ENCODE data around the gene EIF3I. TPM values are rescaled to one million over a fixed set of nuclear protein-coding genes. Genes with fewer than 3 reads are reported as not detected.
A peak's percentile ranks its signal among the peaks of the same experiment; 100 is the strongest.

Gene EIF3I
- polyA plus RNA-seq, 2 of the 4 experiments (the other 2 are of a cell fraction), result 300 to 318 TPM

GRCh38 chr1:32247452-32247851 is 25.2 kb downstream of the EIF3I start:
- POLR2A ChIA-PET, result no interaction called here
- DNase-seq (ENCODE audit: low read depth in 1 of 2, low spot score in 1 of 2), result no peak
- H3K4me1 ChIP-seq, result peaks cover 9% of the 10 kb centered on the region
- no peak overlapping the region for H3K4me3 ChIP-seq
- H3K4me2 ChIP-seq, result no peak overlapping the region
- no peak for TF ChIP-seq CTCF (IDR thresholded peaks at IDR 0.05)
- no peak for TF ChIP-seq BHLHE40 (IDR thresholded peaks at IDR 0.05; ENCODE audit: low read depth, low read length)
- TF ChIP-seq ESRRA (IDR thresholded peaks at IDR 0.05; ENCODE audit: borderline replicate concordance, low read length), result no peak
- TF ChIP-seq POLR2A (IDR thresholded peaks at IDR 0.05; ENCODE audit: low read length), result no peak
- no peak for TF ChIP-seq EHF (CRISPR knock-in tag; IDR thresholded peaks at IDR 0.05)
- TF ChIP-seq PHF8 (IDR thresholded peaks at IDR 0.05; ENCODE audit: borderline replicate concordance, low read depth), result no peak
- TF ChIP-seq HEYL (CRISPR knock-in tag; IDR thresholded peaks at IDR 0.05), result no peak
- TF ChIP-seq MAFK (IDR thresholded peaks at IDR 0.05; ENCODE audit: partially characterized antibody), result no peak
- TF ChIP-seq, protein P1, sequence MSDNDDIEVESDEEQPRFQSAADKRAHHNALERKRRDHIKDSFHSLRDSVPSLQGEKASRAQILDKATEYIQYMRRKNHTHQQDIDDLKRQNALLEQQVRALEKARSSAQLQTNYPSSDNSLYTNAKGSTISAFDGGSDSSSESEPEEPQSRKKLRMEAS (IDR thresholded peaks at IDR 0.05), result no peak
- TF ChIP-seq, protein P2, sequence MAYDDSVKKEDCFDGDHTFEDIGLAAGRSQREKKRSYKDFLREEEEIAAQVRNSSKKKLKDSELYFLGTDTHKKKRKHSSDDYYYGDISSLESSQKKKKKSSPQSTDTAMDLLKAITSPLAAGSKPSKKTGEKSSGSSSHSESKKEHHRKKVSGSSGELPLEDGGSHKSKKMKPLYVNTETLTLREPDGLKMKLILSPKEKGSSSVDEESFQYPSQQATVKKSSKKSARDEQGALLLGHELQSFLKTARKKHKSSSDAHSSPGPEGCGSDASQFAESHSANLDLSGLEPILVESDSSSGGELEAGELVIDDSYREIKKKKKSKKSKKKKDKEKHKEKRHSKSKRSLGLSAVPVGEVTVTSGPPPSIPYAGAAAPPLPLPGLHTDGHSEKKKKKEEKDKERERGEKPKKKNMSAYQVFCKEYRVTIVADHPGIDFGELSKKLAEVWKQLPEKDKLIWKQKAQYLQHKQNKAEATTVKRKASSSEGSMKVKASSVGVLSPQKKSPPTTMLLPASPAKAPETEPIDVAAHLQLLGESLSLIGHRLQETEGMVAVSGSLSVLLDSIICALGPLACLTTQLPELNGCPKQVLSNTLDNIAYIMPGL (CRISPR knock-in tag; IDR thresholded peaks at IDR 0.05; ENCODE audit: borderline replicate concordance), result no peak
- TF ChIP-seq KDM5A (IDR thresholded peaks at IDR 0.05), result no peak
- TF ChIP-seq CEBPB (IDR thresholded peaks at IDR 0.05), result no peak
- TF ChIP-seq EHMT2 (IDR thresholded peaks at IDR 0.05; ENCODE audit: low read depth), result no peak
- no peak for TF ChIP-seq CBX8 (IDR thresholded peaks at IDR 0.05)
- H3K9me3 ChIP-seq, result no peaks in the 10 kb centered on the region
- FAIRE-seq, result no peak
- no peak for ATAC-seq
- CTCF ChIA-PET, result interaction anchor here (1.1 to 7.7 kb wide), 19 partner anchors 8 to 84 kb away, joined by 3 to 96 read pairs (median 5); no protein-coding TSS in a partner anchor
- H3K27ac ChIP-seq, result no peak overlapping the region
- WGBS (ENCODE audit: missing lambda C conversion rate), result 88% methylated on average over 12 of the region's 12 CpGs

DNA sequence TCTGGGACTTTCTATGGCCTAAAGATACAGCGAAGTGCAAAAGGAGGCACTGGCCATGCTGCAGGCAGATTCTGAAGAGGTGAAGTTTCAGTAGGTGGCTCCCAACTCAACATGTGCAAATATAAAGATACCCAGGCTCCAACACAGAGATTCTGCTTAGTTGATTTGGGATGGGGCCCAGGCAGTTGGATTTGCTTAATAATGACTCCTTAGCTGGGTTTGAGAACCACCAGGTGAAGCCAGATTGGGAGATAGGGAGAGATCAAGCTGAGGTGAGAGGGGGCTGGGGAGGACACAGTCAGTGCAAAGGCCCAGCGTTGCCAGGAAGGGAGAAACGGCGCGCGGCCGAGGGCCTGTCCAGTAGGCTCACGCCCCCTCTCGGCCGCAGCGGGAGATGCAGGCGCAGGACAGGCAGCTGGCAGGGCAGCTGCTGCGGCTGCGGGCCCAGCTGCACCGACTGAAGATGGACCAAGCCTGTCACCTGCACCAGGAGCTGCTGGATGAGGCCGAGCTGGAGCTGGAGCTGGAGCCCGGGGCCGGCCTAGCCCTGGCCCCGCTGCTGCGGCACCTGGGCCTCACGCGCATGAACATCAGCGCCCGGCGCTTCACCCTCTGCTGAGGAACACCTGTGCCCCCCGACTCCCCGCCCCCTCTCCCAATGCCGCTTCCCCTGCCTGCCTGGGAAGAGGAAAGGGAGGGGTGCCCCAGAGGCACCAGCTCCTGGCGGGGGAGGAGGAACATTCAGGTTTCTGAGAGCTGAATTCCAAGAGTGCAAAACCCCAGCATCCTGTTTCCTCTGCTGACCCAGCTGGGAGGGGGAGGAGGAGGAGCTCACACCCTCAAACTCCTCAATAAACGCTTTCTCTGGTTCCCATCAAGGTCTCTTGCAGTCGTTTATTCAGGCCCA is 26.0 kb downstream of the EIF3I start:
- Histone ChIP-seq H3K4me2 (0 out of 3 replicates have a peak overlapping the region, but pooled peaks have one; percentile 20), H3K4me1 (peaks cover 3% of the 10 kb centered on the region; the same call in 1 of the 3 replicates), H3K4me3 (no peak overlapping the region), H3K9me3 (no peaks in the 10 kb centered on the region), H3K27ac (peak overlapping the region in 1 of 2 experiments; percentile 57; a peak in 2 of 6 replicates)
- ATAC-seq, result peak; percentile 90 to 95
- 25% methylated on average over 10 of the region's 31 CpGs for WGBS (ENCODE audit: missing lambda C conversion rate)
- ChIA-PET POLR2A (interaction anchor here (0.9 kb wide), 1 partner anchor 26 kb away, joined by 3 read pairs; the partner anchor contains the start of genes EIF3I and TMEM234), CTCF (interaction anchor here (0.6 to 7.7 kb wide), 31 partner anchors 9 to 177 kb away, joined by 3 to 96 read pairs (median 4); partner anchors contain the start of gene CCDC28B)
- TF ChIP-seq CHD2 (IDR thresholded peaks at IDR 0.05; ENCODE audit: low read length, partially characterized antibody), result no peak
- TF ChIP-seq SMC3 (IDR thresholded peaks at IDR 0.05), result peak; percentile 58
- no peak for TF ChIP-seq PHF8 (IDR thresholded peaks at IDR 0.05; ENCODE audit: borderline replicate concordance, low read depth)
- peak; percentile 47 to 56 for TF ChIP-seq RAD21 (conservative IDR thresholded peaks at IDR 0.05 in 1 of 2, IDR thresholded peaks at IDR 0.05 in 1 of 2)
- TF ChIP-seq, protein P3, sequence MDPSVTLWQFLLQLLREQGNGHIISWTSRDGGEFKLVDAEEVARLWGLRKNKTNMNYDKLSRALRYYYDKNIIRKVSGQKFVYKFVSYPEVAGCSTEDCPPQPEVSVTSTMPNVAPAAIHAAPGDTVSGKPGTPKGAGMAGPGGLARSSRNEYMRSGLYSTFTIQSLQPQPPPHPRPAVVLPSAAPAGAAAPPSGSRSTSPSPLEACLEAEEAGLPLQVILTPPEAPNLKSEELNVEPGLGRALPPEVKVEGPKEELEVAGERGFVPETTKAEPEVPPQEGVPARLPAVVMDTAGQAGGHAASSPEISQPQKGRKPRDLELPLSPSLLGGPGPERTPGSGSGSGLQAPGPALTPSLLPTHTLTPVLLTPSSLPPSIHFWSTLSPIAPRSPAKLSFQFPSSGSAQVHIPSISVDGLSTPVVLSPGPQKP (IDR thresholded peaks at IDR 0.05; ENCODE audit: low read depth, low read length), result no peak
- no peak for TF ChIP-seq ZFP36 (IDR thresholded peaks at IDR 0.05; ENCODE audit: borderline replicate concordance, partially characterized antibody)
- TF ChIP-seq CTCF (IDR thresholded peaks at IDR 0.05), result peak; percentile 66
- TF ChIP-seq ZSCAN20 (CRISPR knock-in tag; IDR thresholded peaks at IDR 0.05), result no peak
- DNase-seq (ENCODE audit: low read depth in 1 of 2, low spot score in 1 of 2), result peak; percentile 72 to 74
- no peak for FAIRE-seq

Data from A549 (cell line).